Neutrophil (primary cell): ENCODE results near the gene EDAR.

Experiments
- H3K27ac ChIP-seq: fragments of 200-600 bp; sonication (generic); 2 replicates; pipeline ENCODE4 v1.5.1; 2016; ENCODE audit warnings: mild to moderate bottlenecking, moderate library complexity
- H3K27me3 ChIP-seq: fragments of 200-600 bp; sonication (generic); 2 replicates; pipeline ENCODE4 v1.6.0; 2016; ENCODE audit warnings: mild to moderate bottlenecking
- H3K36me3 ChIP-seq: fragments of 200-600 bp; sonication (generic); 2 replicates; pipeline ENCODE4 v1.5.1; 2017
- H3K4me1 ChIP-seq, 2 experiments: fragments of 200-600 bp in 1 of 2; sonication (generic) in 1 of 2; 1 replicate in 1 of 2; 2 replicates in 1 of 2; pipeline versions ENCODE4 v1.5.1 to v1.6.1; 2013 to 2016; ENCODE audit warnings: low read depth in 1 of 2, low read length in 1 of 2, mild to moderate bottlenecking in 1 of 2, moderate library complexity in 1 of 2; ENCODE audit not compliant: control insufficient read depth in 1 of 2, insufficient read depth in 1 of 2
- H3K4me3 ChIP-seq, 2 experiments: fragments of 200-600 bp in 1 of 2; sonication (generic) in 1 of 2; 1 replicate in 1 of 2; 2 replicates in 1 of 2; pipeline ENCODE4 v1.5.1; 2013 to 2016; ENCODE audit warnings: low read depth in 1 of 2, low read length in 1 of 2, mild to moderate bottlenecking in 1 of 2, moderate library complexity in 1 of 2
- H3K9me3 ChIP-seq: fragments of 200-600 bp; sonication (generic); 2 replicates; pipeline ENCODE4 v1.5.1; 2016
- TF ChIP-seq, protein P1 (sequence below): fragments of 200-600 bp; sonication (generic); IDR thresholded peaks from 2 replicates; pipeline ENCODE4 v1.5.1; 2016; ENCODE audit warnings: antibody characterized with exemption

Gene EDAR

DNA sequence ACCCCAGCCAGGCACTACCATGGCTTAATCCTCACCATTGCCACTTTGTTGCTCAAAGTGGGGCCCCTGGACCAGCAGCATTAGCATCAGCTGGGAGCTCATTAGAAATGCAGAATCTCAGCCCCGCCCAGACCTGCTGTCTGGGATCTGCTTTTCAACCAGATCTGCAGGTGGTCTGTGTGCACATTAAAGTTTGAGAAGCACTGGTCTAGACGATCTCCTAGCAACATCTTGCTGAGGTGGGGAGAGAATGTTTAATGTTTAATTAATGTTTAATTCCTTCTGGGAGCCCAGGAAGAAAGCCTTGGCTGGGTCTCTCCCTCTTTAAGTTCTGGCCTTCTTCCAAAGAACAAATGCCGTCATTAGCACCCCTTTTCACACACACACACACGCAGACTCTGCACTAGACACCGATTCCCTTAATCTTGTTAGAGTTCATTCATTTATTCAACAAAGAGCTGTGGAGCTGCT, 53.7 kb downstream of the EDAR start:
- no peak overlapping the region for H3K4me3 ChIP-seq
- no peaks in the 10 kb centered on the region for H3K9me3 ChIP-seq
- H3K4me1 ChIP-seq = no peaks in the 10 kb centered on the region
- H3K27me3 ChIP-seq = no peaks in the 10 kb centered on the region
- TF ChIP-seq, protein P1, sequence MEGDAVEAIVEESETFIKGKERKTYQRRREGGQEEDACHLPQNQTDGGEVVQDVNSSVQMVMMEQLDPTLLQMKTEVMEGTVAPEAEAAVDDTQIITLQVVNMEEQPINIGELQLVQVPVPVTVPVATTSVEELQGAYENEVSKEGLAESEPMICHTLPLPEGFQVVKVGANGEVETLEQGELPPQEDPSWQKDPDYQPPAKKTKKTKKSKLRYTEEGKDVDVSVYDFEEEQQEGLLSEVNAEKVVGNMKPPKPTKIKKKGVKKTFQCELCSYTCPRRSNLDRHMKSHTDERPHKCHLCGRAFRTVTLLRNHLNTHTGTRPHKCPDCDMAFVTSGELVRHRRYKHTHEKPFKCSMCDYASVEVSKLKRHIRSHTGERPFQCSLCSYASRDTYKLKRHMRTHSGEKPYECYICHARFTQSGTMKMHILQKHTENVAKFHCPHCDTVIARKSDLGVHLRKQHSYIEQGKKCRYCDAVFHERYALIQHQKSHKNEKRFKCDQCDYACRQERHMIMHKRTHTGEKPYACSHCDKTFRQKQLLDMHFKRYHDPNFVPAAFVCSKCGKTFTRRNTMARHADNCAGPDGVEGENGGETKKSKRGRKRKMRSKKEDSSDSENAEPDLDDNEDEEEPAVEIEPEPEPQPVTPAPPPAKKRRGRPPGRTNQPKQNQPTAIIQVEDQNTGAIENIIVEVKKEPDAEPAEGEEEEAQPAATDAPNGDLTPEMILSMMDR = no peak
- no peak overlapping the region for H3K27ac ChIP-seq
- H3K36me3 ChIP-seq = no peaks in the 10 kb centered on the region

DNA sequence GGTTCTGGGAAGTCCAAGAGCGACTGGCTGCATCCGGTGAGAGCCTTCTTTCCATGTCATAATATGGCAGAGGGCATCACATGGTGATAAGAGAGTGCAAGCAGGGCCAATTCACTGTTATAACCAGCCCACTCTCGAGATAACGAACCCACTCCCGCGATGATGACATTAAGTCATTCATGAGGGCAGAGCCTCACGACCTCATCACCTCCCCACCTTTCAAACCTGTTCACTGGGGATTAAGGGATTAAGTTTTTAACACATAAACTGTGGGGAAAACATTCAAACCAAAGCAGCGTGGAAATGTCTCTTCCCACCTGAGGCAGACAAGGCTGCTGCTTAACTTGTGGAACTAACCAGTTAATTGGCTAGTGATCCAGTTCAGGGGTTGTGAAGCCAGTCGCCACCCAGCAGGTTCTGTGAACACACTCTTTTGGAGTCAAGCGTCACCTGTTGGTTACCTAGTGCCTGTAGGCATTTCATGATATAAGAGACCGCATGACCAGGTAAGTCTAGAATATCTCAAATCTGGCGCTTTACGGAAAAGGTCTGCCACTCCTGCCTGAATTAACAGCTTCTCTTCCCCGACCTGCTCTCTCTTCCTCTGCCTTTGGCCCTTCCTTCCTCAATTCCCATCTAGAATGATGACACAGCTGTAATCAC, 54.3 kb downstream of the EDAR start:
- Histone ChIP-seq H3K4me1 (no peaks in the 10 kb centered on the region), H3K27me3 (no peaks in the 10 kb centered on the region), H3K27ac (no peak overlapping the region), H3K4me3 (no peak overlapping the region), H3K36me3 (no peaks in the 10 kb centered on the region), H3K9me3 (no peaks in the 10 kb centered on the region)
- TF ChIP-seq, protein P1 = no peak

DNA sequence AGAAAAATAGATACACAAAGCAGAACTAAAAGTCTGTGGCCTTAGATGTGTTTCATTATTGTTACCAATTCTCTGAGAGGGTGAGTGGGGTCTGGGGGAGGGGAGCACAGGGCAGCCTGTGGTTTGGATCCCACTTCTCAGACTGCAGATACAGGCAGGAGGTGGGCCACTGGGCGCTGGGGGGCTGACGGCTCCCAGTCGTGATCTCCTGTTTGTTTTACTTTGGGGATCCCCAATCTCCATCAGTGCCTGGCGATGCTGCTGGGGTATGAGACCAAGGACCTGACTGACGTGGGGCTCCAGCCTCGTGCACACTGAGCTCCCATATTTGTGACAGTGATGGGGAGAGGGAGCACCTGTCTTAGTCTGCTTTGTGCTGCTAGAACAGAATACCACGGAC, 54.9 kb downstream of the EDAR start:
- Histone ChIP-seq H3K9me3 (no peaks in the 10 kb centered on the region), H3K4me3 (no peak overlapping the region), H3K4me1 (no peaks in the 10 kb centered on the region), H3K27me3 (no peaks in the 10 kb centered on the region), H3K36me3 (no peaks in the 10 kb centered on the region), H3K27ac (no peak overlapping the region)
- TF ChIP-seq, protein P1 = no peak

DNA sequence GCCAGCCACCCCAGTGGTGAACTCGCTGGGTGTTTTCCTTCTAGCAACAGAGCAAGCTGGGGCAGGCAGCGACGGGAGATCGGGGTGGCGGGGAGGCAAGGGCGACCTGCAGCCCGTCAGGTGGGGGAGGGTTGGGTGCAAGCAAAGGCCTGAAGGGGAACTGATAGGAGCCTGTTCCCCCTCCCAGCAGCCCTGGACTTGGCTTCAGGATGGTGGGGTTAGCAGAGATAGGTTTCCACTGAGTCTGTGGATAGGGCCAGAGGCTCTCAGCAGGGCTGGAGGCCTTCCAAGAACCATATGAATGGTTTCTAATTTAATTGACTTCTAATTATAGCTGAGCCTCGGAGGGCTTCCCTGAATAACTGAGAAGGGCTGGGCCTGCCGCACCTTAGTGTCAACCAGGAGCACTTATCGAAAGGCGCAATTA, 55.3 kb downstream of the EDAR start:
- H3K4me1 ChIP-seq = no peaks in the 10 kb centered on the region
- no peak overlapping the region for H3K27ac ChIP-seq
- no peak overlapping the region for H3K4me3 ChIP-seq
- no peaks in the 10 kb centered on the region for H3K27me3 ChIP-seq
- no peaks in the 10 kb centered on the region for H3K36me3 ChIP-seq
- TF ChIP-seq, protein P1 = no peak
- no peaks in the 10 kb centered on the region for H3K9me3 ChIP-seq

DNA sequence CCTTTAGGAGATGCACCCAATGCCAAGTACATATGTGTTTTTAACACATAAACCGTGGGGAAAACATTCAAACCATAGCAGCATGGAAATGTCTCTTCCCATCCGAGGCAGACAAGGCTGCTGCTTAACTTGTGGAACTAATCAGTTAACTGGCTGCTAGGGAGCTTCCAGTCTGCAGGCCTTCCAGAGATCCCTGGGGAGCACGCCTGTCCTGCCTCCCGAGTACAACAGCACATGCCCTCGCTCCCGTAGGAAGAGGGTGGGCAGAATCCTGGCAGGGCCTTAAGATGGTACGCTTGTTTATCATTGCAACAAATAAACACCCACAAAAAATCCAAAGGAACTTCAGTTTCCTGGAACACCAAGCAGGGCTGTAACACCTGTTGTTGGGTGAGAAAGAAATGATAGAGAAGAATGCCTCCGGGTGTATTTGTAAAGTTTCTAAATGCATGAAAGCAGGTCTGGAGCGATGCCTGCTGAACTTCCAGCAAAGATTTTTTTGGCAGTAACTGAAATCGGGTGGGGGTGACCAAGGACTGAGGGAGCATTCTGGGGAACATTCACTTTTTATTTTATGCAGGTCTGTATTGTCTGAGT, 56.2 kb downstream of the EDAR start:
- TF ChIP-seq, protein P1 = no peak
- Histone ChIP-seq H3K27me3 (no peaks in the 10 kb centered on the region), H3K4me1 (no peaks in the 10 kb centered on the region), H3K27ac (no peak overlapping the region), H3K36me3 (no peaks in the 10 kb centered on the region), H3K9me3 (no peaks in the 10 kb centered on the region), H3K4me3 (no peak overlapping the region)
